GM12878 (cell line): ENCODE data around the gene ZNF470. TPM values are rescaled to one million over a fixed set of nuclear protein-coding genes. Genes with fewer than 3 reads are reported as not detected.

Experiments used
- ATAC-seq: fragments of 200-7000 bp; cut with Tn5 transposase; 3 replicates; pipeline ENCODE4 v1.9.1; 2020; ENCODE audit warnings: mild to moderate bottlenecking, moderate library complexity
- BruUV-seq: library from RNA; stranded (reverse); fragments of 400-500 nt; replicated peaks from 2 replicates; lab custom pipeline; 2021; lab: Mats Ljungman, UMichigan
- CTCF ChIA-PET: fragments of 300-600 bp; sonication (Branson Sonifier 250); formaldehyde crosslinking; extraction: SDS; loops from one replicate; lab custom pipeline; 2021; ENCODE audit warnings: inconsistent platforms; lab: Yijun Ruan, JAX
- POLR2A ChIA-PET: fragments of 350-600 bp; formaldehyde crosslinking; extraction: SDS; loops from one replicate; lab custom pipeline; 2021; ENCODE audit warnings: inconsistent platforms; lab: Charles Lee
- RAD21 ChIA-PET: fragments of 300-600 bp; sonication (Branson Sonifier 250); formaldehyde crosslinking; loops from one replicate; lab custom pipeline; 2023; ENCODE audit warnings: antibody characterized with exemption; ENCODE audit not compliant: unreplicated experiment; lab: Charles Lee
- SMC1A ChIA-PET: fragments of 300-600 bp; sonication (Branson Sonifier 250); formaldehyde crosslinking; loops from one replicate; lab custom pipeline; 2023; ENCODE audit not compliant: unreplicated experiment, uncharacterized antibody; lab: Charles Lee
- DNase-seq: peaks from one replicate; pipeline ENCODE4 v3.0.0-alpha.2; 2011; ENCODE audit warnings: low read depth, low spot score
- FAIRE-seq: peaks from 3 replicates; lab custom pipeline; 2011; peaks lifted over from hg19 to GRCh38; lab: Jason Lieb, UNC
- H2AFZ ChIP-seq: 2 replicates; pipeline ENCODE4 v1.6.0; 2011; ENCODE audit warnings: low read depth, low read length, control low read depth; ENCODE audit not compliant: control insufficient read depth
- H3K27ac ChIP-seq: 2 replicates; pipeline ENCODE4 v1.5.1; 2011; ENCODE audit warnings: control low read depth; ENCODE audit not compliant: control insufficient read depth, insufficient read depth
- H3K27me3 ChIP-seq, 2 experiments: replicated peaks in 1 of 2; 2 replicates each; pipeline versions ENCODE4 v1.6.0 to v1.6.1; 2011; ENCODE audit warnings: low read length in 1 of 2; ENCODE audit not compliant: control insufficient read depth in 2 of 2, insufficient read depth in 2 of 2
- H3K36me3 ChIP-seq, 2 experiments: 2 replicates each; pipeline ENCODE4 v1.5.1; 2011; ENCODE audit warnings: low read length in 1 of 2; ENCODE audit not compliant: control insufficient read depth in 2 of 2, insufficient read depth in 2 of 2
- H3K4me1 ChIP-seq: 2 replicates; pipeline ENCODE4 v1.6.1; 2011; ENCODE audit warnings: mild to moderate bottlenecking, low read length, moderate library complexity, mixed read lengths; ENCODE audit not compliant: control insufficient read depth, insufficient read depth
- H3K4me2 ChIP-seq: 2 replicates; pipeline ENCODE4 v1.6.0; 2011; ENCODE audit warnings: control low read depth; ENCODE audit not compliant: control insufficient read depth, insufficient read depth
- H3K4me3 ChIP-seq: fragments of 200-600 bp; sonication (generic); 2 replicates; pipeline ENCODE4 v1.5.1; 2016
- H3K79me2 ChIP-seq: 2 replicates; pipeline ENCODE4 v1.6.0; 2011; ENCODE audit warnings: low read length; ENCODE audit not compliant: control insufficient read depth, insufficient read depth
- H3K9ac ChIP-seq: 2 replicates; pipeline ENCODE4 v1.8.0; 2011; ENCODE audit warnings: low read length, control low read depth, mixed read lengths; ENCODE audit not compliant: control insufficient read depth, insufficient read depth
- H3K9me3 ChIP-seq: replicated peaks from 3 replicates; pipeline ENCODE4 v1.5.1; 2011; ENCODE audit warnings: mild to moderate bottlenecking, low read length; ENCODE audit not compliant: control insufficient read depth, insufficient read depth
- H4K20me1 ChIP-seq: 2 replicates; pipeline ENCODE4 v1.6.0; 2011; ENCODE audit not compliant: control insufficient read depth, insufficient read depth
- DPF2 ChIP-seq: fragments of 450-650 bp; IDR thresholded peaks from 2 replicates; pipeline ENCODE4 v1.6.1; 2017; ENCODE audit warnings: mild to moderate bottlenecking
- POLR2AphosphoS2 ChIP-seq: IDR thresholded peaks from 2 replicates; pipeline ENCODE4 v1.6.1; 2011; ENCODE audit warnings: low read depth, mild to moderate bottlenecking, low read length, improper control_type of control experiment, moderate library complexity
- POU2F2 ChIP-seq: IDR thresholded peaks from 3 replicates; pipeline ENCODE4 v1.6.1; 2011; ENCODE audit warnings: low read depth, mild to moderate bottlenecking, low read length, borderline replicate concordance
- SREBF1 ChIP-seq: IDR thresholded peaks from 2 replicates; pipeline ENCODE4 v1.6.1; 2012; ENCODE audit warnings: mild to moderate bottlenecking, low read length
- STAT1 ChIP-seq: fragments of 450-650 bp; conservative IDR thresholded peaks from 2 replicates; pipeline ENCODE4 v1.6.1; 2014; ENCODE audit warnings: antibody characterized with exemption, mild to moderate bottlenecking
- YY1 ChIP-seq: IDR thresholded peaks from 2 replicates; pipeline ENCODE4 v1.6.1; 2011; ENCODE audit warnings: low read depth, mild to moderate bottlenecking, low read length
- WGBS: methylation state at CpG from one replicate; pipeline ENCODE4 v1.1.6; 2016; ENCODE audit warnings: low lambda C conversion rate; ENCODE audit not compliant: insufficient replicate concordance, insufficient coverage; ENCODE audit errors: missing lambda C conversion rate; 5-methylcytosine and 5-hydroxymethylcytosine counted together
- in situ Hi-C: fragments of 300-500 bp; cut with MboI; formaldehyde crosslinking; loops from 9 replicates; pipeline ENCODE4 v1.14.3; 2018; ENCODE audit warnings: mixed read lengths
- intact Hi-C: fragments of 100-400 bp; cut with micrococcal nuclease; formaldehyde crosslinking; loops from one replicate; pipeline ENCODE4 v1.14.2; 2022; ENCODE audit not compliant: unreplicated experiment
- polyA plus RNA-seq, 11 experiments: library from polyadenylated mRNA; depleted of rRNA in 4 of 11; unstranded in 6 of 11; stranded (reverse) in 5 of 11; fragments of >200 nt; fragmentation: Nextera tagmentation in 4 of 11; fragmentation: Illumina TruSeq in 1 of 11; extraction: Ambion mirVana in 4 of 11; extraction: Trizol in 1 of 11; gene quantifications; 1 replicate in 1 of 11; 2 replicates in 10 of 11; pipeline versions ENCODE4 v1.2.1 to v1.2.3, GENCODE V29; 2011 to 2016; ENCODE audit warnings: inconsistent platforms in 2 of 11, missing spikeins in 2 of 11, low read depth in 1 of 11
- total RNA-seq, 4 experiments: library from RNA; depleted of rRNA in 3 of 4; stranded (reverse); fragments of >200 nt in 3 of 4; fragmentation: Illumina TruSeq in 1 of 4; extraction: Trizol in 1 of 4; gene quantifications; 2 replicates each; pipeline versions ENCODE4 v1.2.1 to v1.2.3, GENCODE V29; 2013 to 2021
- TF ChIP-seq, protein P1 (sequence below): fragments of 450-650 bp; IDR thresholded peaks from 2 replicates; pipeline ENCODE4 v1.6.1; 2017; ENCODE audit warnings: mild to moderate bottlenecking, low read depth, inconsistent platforms; ENCODE audit not compliant: poor library complexity, severe bottlenecking

Gene ZNF470
- total and polyA plus RNA-seq, 10 of the 15 experiments (the other 5 are each of a cell fraction or from before 2014, with no cell fraction given) = 0.16 to 1.4 (median 0.56) TPM

DNA sequence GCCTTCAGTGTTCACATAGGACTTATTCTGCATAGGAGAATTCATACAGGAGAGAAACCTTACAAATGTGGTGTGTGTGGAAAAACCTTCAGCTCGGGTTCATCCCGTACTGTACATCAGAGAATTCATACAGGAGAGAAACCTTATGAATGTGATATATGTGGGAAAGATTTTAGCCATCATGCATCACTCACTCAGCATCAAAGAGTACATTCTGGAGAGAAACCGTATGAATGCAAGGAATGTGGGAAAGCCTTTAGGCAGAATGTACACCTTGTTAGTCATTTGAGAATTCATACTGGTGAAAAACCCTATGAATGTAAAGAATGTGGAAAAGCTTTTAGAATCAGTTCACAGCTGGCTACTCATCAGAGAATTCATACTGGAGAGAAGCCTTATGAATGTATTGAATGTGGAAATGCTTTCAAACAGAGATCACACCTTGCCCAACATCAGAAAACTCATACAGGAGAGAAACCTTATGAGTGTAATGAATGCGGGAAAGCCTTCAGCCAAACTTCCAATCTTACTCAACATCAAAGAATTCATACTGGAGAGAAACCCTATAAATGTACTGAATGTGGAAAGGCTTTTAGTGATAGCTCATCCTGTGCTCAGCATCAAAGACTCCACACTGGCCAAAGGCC, 41.9 kb upstream of the ZNF470 start:
- no peak overlapping the region for H3K27ac ChIP-seq
- BruUV-seq = no TSS peak
- no peak overlapping the region for H3K4me3 ChIP-seq
- no peaks in the 10 kb centered on the region for H3K27me3 ChIP-seq
- TF ChIP-seq, protein P1, sequence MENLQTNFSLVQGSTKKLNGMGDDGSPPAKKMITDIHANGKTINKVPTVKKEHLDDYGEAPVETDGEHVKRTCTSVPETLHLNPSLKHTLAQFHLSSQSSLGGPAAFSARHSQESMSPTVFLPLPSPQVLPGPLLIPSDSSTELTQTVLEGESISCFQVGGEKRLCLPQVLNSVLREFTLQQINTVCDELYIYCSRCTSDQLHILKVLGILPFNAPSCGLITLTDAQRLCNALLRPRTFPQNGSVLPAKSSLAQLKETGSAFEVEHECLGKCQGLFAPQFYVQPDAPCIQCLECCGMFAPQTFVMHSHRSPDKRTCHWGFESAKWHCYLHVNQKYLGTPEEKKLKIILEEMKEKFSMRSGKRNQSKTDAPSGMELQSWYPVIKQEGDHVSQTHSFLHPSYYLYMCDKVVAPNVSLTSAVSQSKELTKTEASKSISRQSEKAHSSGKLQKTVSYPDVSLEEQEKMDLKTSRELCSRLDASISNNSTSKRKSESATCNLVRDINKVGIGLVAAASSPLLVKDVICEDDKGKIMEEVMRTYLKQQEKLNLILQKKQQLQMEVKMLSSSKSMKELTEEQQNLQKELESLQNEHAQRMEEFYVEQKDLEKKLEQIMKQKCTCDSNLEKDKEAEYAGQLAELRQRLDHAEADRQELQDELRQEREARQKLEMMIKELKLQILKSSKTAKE = no peak
- no peak for TF ChIP-seq SREBF1
- TF ChIP-seq POLR2AphosphoS2 = no peak
- TF ChIP-seq YY1 = no peak
- TF ChIP-seq DPF2 = no peak
- TF ChIP-seq STAT1 = no peak
- no peak for TF ChIP-seq POU2F2
- ChIA-PET RAD21 (interaction anchor here (0.5 kb wide), 1 partner anchor 1509 kb away, joined by 3 read pairs; no protein-coding TSS in a partner anchor), SMC1A (interaction anchor here (0.6 kb wide), 1 partner anchor 14 kb away, joined by 3 read pairs; no protein-coding TSS in a partner anchor), POLR2A (no interaction called here), CTCF (no interaction called here)
- intact Hi-C loops (no loop called here), in situ Hi-C loops (no loop called here)
- no peak for DNase-seq
- FAIRE-seq = no peak
- H4K20me1 ChIP-seq = no peaks in the 10 kb centered on the region
- no peak for ATAC-seq
- H3K4me2 ChIP-seq = no peak overlapping the region
- H3K36me3 ChIP-seq = no peaks in the 10 kb centered on the region
- no peak overlapping the region for H3K9ac ChIP-seq
- H3K79me2 ChIP-seq = no peaks in the 10 kb centered on the region
- H3K4me1 ChIP-seq = no peaks in the 10 kb centered on the region
- 29% methylated on average over 4 of the region's 4 CpGs for WGBS
- peaks cover 4% of the 10 kb centered on the region; the same call in 1 of the 3 replicates for H3K9me3 ChIP-seq
- H2AFZ ChIP-seq = no peak overlapping the region
